ENCODE results near the gene PAFAH1B1.

GRCh38 chr17:2649191-2649590 is 55.7 kb downstream of the PAFAH1B1 start:
- TF ChIP-seq CTCF (IDR thresholded peaks at IDR 0.05; ENCODE audit: low read depth, low read length) (no peak), EZH2phosphoT487 (IDR thresholded peaks at IDR 0.05; ENCODE audit: low read depth) (no peak)

Measured in OCI-LY3 (cell line).